A549 (cell line): Measurements from ENCODE around the gene PNMA8B.

ENCODE experiments used
- CHD2 ChIP-seq: fragments of 150-350 bp; IDR thresholded peaks from 2 replicates; pipeline ENCODE4 v1.6.1; 2014; ENCODE audit warnings: low read length; ENCODE audit not compliant: partially characterized antibody
- ESRRA ChIP-seq: fragments of 150-350 bp; IDR thresholded peaks from 2 replicates; pipeline ENCODE4 v1.6.1; 2014; ENCODE audit warnings: mild to moderate bottlenecking, low read length, borderline replicate concordance
- FOXS1 ChIP-seq: fragments of 250-450 bp; sonication (Bioruptor Pico); IDR thresholded peaks from 2 replicates; pipeline ENCODE4 v1.5.0; 2020; ENCODE audit warnings: mild to moderate bottlenecking, moderate library complexity
- JUNB ChIP-seq: fragments of >200 bp; sonication (Bioruptor Twin); formaldehyde crosslinking; IDR thresholded peaks from 2 replicates; pipeline ENCODE4 v1.6.1; 2016
- MYC ChIP-seq: IDR thresholded peaks from 2 replicates; pipeline ENCODE4 v1.6.1; 2012; ENCODE audit warnings: mild to moderate bottlenecking, inconsistent platforms, low read length, improper control_type of control experiment, borderline replicate concordance
- POLR2A ChIP-seq: IDR thresholded peaks from 2 replicates; pipeline ENCODE4 v1.6.1; 2012; ENCODE audit warnings: mild to moderate bottlenecking, low read length
- RAD21 ChIP-seq, 2 experiments: fragments of >200 bp in 1 of 2; sonication (Bioruptor Twin) in 1 of 2; formaldehyde crosslinking in 1 of 2; IDR thresholded peaks in 1 of 2; conservative IDR thresholded peaks in 1 of 2; 2 replicates in 1 of 2; 3 replicates in 1 of 2; pipeline ENCODE4 v1.6.1; 2012 to 2018; ENCODE audit warnings: inconsistent platforms in 1 of 2
- RFX5 ChIP-seq: fragments of 450-650 bp; IDR thresholded peaks from 2 replicates; pipeline ENCODE4 v1.7.1; 2014; ENCODE audit warnings: antibody characterized with exemption, mild to moderate bottlenecking, moderate library complexity
- RNF2 ChIP-seq: fragments of 200-600 bp; sonication (generic); IDR thresholded peaks from 2 replicates; pipeline ENCODE4 v1.6.1; 2016; ENCODE audit warnings: low read depth, mild to moderate bottlenecking, antibody characterized with exemption, moderate library complexity, borderline replicate concordance
- SREBF2 ChIP-seq: fragments of 450-650 bp; IDR thresholded peaks from 2 replicates; pipeline ENCODE4 v1.6.1; 2014; ENCODE audit warnings: mild to moderate bottlenecking, moderate library complexity
- TF ChIP-seq, protein P1 (sequence below): fragments of >200 bp; sonication (Bioruptor Twin); formaldehyde crosslinking; IDR thresholded peaks from 3 replicates; pipeline ENCODE4 v1.5.1; 2016
- TF ChIP-seq, protein P2 (sequence below): fragments of 450-650 bp; IDR thresholded peaks from 2 replicates; pipeline ENCODE4 v1.6.1; 2014; ENCODE audit warnings: antibody characterized with exemption
- TF ChIP-seq, protein P3 (sequence below): fragments of >200 bp; sonication (Bioruptor Twin); formaldehyde crosslinking; IDR thresholded peaks from 3 replicates; pipeline ENCODE4 v1.6.1; 2016

DNA sequence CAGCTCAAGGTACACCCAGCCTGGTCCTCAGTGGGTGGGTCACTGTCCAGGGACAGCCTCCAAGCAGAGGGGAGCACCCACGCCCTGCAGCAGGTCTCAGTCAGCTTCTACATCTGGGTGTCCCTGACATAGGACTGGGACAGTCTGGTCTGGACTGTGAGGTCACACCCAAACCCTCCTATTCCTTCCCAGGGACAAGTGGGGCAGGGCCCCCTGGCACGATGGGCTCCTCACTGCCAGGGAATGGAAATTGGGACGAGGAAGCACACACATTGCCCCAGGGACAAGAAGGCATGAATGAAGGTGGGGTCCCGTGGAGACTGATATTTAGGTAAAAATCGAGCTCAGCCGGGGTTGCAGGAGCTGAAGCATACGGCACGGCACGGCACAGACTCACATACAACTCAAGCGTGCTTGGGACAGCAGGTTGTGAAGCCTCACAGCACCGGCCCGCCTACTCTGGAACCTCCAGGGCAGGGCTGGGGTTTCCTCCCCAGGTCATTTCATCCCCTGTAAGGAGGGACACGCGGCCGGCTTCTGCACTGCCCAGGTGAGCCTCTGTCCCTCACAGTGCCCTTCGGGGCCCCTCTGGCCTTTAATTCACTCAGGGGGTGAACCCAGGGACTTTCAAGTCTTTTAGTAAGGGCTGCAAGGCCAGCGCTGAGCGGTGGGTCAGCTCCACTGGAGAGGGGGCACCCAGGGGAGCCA is 3.5 kb downstream of the PNMA8B start:
- TF ChIP-seq, protein P1, sequence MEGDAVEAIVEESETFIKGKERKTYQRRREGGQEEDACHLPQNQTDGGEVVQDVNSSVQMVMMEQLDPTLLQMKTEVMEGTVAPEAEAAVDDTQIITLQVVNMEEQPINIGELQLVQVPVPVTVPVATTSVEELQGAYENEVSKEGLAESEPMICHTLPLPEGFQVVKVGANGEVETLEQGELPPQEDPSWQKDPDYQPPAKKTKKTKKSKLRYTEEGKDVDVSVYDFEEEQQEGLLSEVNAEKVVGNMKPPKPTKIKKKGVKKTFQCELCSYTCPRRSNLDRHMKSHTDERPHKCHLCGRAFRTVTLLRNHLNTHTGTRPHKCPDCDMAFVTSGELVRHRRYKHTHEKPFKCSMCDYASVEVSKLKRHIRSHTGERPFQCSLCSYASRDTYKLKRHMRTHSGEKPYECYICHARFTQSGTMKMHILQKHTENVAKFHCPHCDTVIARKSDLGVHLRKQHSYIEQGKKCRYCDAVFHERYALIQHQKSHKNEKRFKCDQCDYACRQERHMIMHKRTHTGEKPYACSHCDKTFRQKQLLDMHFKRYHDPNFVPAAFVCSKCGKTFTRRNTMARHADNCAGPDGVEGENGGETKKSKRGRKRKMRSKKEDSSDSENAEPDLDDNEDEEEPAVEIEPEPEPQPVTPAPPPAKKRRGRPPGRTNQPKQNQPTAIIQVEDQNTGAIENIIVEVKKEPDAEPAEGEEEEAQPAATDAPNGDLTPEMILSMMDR: no peak
- TF ChIP-seq ESRRA (no peak), CHD2 (no peak), SREBF2 (no peak), MYC (no peak), FOXS1 (CRISPR knock-in tag) (no peak), JUNB (no peak), RNF2 (no peak), RAD21 (conservative IDR thresholded peaks at IDR 0.05 in 1 of 2, IDR thresholded peaks at IDR 0.05 in 1 of 2) (no peak), POLR2A (no peak), RFX5 (no peak)
- TF ChIP-seq, protein P2, sequence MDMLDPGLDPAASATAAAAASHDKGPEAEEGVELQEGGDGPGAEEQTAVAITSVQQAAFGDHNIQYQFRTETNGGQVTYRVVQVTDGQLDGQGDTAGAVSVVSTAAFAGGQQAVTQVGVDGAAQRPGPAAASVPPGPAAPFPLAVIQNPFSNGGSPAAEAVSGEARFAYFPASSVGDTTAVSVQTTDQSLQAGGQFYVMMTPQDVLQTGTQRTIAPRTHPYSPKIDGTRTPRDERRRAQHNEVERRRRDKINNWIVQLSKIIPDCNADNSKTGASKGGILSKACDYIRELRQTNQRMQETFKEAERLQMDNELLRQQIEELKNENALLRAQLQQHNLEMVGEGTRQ: no peak
- TF ChIP-seq, protein P3, sequence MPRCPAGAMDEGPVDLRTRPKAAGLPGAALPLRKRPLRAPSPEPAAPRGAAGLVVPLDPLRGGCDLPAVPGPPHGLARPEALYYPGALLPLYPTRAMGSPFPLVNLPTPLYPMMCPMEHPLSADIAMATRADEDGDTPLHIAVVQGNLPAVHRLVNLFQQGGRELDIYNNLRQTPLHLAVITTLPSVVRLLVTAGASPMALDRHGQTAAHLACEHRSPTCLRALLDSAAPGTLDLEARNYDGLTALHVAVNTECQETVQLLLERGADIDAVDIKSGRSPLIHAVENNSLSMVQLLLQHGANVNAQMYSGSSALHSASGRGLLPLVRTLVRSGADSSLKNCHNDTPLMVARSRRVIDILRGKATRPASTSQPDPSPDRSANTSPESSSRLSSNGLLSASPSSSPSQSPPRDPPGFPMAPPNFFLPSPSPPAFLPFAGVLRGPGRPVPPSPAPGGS: no peak
